Epithelial cell of esophagus (primary cell): ENCODE data around the gene RIMS1.
A peak's percentile ranks its signal among the peaks of the same experiment; 100 is the strongest.

Experiments used
- DNase-seq: peaks from one replicate; pipeline ENCODE4 v3.0.0; 2010; ENCODE audit warnings: low read depth
- H3K4me3 ChIP-seq: 2 replicates; pipeline ENCODE4 v1.5.1; 2011; ENCODE audit warnings: mild to moderate bottlenecking, low read length, control low read depth
- TF ChIP-seq, protein P1 (sequence below): IDR thresholded peaks from 2 replicates; pipeline ENCODE4 v1.5.1; 2011; ENCODE audit warnings: low read depth, mild to moderate bottlenecking, low read length, control low read depth, inconsistent platforms; ENCODE audit not compliant: insufficient read depth; ENCODE audit errors: missing control alignments

Gene RIMS1, protein sequence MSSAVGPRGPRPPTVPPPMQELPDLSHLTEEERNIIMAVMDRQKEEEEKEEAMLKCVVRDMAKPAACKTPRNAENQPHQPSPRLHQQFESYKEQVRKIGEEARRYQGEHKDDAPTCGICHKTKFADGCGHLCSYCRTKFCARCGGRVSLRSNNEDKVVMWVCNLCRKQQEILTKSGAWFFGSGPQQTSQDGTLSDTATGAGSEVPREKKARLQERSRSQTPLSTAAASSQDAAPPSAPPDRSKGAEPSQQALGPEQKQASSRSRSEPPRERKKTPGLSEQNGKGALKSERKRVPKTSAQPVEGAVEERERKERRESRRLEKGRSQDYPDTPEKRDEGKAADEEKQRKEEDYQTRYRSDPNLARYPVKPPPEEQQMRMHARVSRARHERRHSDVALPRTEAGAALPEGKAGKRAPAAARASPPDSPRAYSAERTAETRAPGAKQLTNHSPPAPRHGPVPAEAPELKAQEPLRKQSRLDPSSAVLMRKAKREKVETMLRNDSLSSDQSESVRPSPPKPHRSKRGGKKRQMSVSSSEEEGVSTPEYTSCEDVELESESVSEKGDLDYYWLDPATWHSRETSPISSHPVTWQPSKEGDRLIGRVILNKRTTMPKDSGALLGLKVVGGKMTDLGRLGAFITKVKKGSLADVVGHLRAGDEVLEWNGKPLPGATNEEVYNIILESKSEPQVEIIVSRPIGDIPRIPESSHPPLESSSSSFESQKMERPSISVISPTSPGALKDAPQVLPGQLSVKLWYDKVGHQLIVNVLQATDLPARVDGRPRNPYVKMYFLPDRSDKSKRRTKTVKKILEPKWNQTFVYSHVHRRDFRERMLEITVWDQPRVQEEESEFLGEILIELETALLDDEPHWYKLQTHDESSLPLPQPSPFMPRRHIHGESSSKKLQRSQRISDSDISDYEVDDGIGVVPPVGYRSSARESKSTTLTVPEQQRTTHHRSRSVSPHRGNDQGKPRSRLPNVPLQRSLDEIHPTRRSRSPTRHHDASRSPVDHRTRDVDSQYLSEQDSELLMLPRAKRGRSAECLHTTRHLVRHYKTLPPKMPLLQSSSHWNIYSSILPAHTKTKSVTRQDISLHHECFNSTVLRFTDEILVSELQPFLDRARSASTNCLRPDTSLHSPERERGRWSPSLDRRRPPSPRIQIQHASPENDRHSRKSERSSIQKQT (N-terminal part only)

DNA sequence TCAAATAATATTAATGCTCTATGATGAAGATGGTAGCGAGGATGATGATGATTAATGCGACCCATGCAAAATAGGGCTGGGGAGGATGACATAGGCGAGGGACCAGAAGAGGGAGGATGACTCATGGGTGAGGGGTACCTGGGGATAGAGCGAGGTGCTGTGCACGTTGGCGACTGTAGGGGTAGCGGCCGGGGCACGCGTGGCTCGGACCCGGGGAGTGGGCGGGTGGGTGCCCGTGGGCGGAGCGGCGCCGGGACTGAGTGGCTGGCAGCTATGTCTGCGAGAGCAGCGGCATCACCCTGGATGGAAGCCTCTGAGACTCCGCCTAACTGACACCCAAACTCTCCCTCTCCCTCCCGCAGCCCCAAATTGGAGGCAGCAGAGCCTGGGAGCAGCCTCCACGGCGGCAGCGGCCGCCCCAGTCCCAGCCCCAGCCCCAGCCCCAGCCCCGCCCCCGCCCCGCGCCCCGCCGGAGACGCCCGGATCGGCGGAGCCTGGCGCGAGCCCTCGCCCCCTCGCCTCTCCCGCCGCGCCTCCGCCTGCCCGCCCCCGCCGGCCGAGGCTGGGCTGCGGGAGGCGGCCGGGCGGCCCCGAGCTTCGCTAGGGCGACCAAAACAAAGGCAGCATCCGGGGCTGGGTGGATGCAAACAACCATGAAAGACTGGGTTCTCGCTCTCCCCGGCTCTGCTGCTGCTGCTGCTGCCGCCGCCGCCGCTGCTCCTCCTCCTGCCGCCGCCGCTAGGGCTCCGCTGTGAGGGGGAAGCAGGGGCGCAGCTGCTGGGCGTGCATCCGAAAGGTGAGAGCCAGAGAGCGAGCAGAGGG lies at the start of gene RIMS1:
Gene RIMS1, plus strand, starts transcription at position 367 of the 822 bp plus-strand sequence. CDS start 474 bp downstream, outside the sequence.
- TF ChIP-seq, protein P1, sequence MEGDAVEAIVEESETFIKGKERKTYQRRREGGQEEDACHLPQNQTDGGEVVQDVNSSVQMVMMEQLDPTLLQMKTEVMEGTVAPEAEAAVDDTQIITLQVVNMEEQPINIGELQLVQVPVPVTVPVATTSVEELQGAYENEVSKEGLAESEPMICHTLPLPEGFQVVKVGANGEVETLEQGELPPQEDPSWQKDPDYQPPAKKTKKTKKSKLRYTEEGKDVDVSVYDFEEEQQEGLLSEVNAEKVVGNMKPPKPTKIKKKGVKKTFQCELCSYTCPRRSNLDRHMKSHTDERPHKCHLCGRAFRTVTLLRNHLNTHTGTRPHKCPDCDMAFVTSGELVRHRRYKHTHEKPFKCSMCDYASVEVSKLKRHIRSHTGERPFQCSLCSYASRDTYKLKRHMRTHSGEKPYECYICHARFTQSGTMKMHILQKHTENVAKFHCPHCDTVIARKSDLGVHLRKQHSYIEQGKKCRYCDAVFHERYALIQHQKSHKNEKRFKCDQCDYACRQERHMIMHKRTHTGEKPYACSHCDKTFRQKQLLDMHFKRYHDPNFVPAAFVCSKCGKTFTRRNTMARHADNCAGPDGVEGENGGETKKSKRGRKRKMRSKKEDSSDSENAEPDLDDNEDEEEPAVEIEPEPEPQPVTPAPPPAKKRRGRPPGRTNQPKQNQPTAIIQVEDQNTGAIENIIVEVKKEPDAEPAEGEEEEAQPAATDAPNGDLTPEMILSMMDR = peak; percentile 14
- no peak within 1 kb of the TSS for H3K4me3 ChIP-seq
- no peak for DNase-seq

DNA sequence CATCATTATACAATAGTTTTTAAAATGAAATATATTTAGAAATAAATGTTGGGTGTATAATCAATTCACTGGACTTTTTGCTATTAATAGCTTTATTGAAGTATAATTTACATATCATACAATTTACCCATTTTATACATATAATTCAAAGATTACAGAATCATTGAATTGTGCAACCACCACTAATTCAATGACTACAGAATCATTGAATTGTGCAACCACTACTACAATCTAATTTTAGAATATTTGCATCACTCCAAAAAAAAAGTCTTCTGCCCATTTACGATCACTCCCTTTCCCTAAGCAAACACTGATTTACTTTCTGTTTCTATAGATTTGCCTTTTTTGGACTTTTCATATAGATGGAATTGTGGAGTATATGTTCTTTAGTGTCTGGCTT lies 35.1 kb upstream of the RIMS1 start:
- no peak for DNase-seq
- H3K4me3 ChIP-seq = no peak overlapping the region
- TF ChIP-seq, protein P1 = no peak

DNA sequence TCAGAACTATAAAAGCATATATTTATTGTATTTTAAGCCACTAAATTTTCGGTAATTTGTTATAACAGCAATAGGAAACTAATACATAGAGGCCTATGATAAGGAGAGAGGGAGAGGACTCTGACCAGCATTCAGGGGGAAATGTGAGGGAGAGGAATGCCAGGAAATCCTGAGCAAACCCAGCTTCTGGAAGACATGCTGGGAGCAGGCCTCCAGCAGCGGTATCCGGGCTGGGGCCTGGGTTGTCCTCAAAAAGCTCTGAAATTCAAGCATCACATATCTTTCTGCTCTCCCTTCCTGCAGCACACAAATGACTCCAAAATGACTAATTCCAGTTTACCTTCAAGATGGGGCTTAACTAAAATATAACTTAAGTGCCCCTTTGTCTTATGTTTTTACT lies 33.4 kb upstream of the RIMS1 start:
- TF ChIP-seq, protein P1 = no peak
- no peak for DNase-seq

DNA sequence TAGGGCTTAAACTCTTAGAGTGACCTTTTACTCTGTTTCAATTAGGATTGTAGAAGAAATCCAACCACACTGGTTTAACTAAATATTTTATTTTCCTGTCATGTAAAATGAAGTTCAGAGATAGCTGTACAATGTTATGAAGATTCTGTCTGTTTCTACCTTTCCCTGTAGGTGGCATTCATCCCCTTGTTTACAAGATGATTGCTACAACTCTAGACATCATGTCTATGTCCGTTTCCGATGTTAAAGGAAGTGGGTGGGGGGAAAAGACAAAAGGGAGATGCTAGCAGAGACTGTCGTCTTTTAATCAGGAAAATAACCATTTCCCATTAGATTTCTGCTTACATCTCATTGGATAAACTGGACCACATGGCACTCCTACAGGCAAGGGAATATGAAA lies 30.9 kb upstream of the RIMS1 start:
- TF ChIP-seq, protein P1 = peak; percentile 10
- no peak overlapping the region for H3K4me3 ChIP-seq
- peak; percentile 16 for DNase-seq

More for the DNA sequence above, 33.4 kb upstream of the RIMS1 start:
- no peak overlapping the region for H3K4me3 ChIP-seq

DNA sequence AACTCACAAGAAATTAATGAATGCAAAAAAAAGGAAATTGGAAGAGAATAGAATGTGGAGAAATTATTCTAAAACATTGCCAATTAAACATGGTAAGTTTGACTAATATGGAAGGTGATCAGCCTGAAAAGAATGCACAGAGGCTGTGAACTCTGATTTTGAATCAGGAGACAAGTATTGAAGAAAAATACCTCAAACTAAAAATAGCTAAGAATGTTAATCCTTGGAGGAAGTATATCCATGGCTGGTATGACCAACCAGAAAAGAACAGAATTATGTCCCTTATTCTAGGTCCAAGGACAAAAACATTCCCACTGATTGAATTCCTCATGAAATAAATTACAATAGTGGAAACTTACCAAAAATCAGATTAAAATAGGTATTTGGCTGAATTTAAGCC lies 7.3 kb upstream of the RIMS1 start:
- TF ChIP-seq, protein P1 = no peak
- H3K4me3 ChIP-seq = no peak overlapping the region
- no peak for DNase-seq

DNA sequence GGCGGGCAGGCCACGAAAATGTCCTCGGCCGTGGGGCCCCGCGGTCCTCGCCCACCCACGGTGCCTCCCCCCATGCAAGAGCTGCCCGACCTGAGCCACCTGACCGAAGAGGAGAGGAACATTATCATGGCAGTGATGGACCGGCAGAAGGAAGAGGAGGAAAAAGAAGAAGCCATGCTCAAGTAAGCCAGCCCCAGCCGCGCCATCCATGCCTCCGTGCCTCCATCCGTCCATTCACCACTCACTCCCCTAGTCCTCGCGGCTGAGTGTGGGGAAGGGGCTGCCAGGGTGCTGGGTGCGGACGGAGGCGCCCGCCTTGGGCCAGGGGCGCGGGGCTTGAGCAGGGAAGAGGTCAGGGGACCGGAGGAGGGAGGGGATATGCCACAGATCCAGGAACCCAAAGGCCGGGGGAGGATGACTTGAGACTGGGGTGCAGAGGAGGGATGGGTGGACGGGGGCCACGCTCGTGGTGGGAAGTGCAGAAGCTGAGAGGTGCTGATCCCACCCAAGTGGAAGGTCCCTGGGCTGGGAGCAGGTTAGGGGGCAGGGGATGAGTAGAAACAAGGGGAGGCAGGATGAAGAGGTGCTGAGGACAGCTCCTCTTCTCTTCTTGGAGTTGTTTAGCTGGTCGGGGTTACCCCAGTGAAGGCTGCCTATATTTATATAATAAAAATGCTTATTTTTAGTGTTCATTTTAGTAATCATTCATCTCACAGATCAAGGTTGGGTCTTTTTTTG lies 825 bp downstream of the RIMS1 start:
- TF ChIP-seq, protein P1 = no peak
- H3K4me3 ChIP-seq = no peak overlapping the region
- DNase-seq = no peak
